T-helper 1 cell treated with Interleukin-12 subunit alpha and Interleukin-12 subunit beta and Interleukin-4 antibody, amounts not matched to agents 30 ng/mL and 1 ng/mL, for 36 hours (primary cell): Measurements from ENCODE around the gene MAPK8IP3. TPM values are rescaled to one million over a fixed set of nuclear protein-coding genes. Genes with fewer than 3 reads are reported as not detected.

ENCODE experiments used
- intact Hi-C: fragments of 100-400 bp; cut with micrococcal nuclease; formaldehyde crosslinking; loops from one replicate; pipeline ENCODE4 v1.15.1; 2024
- total RNA-seq: library from RNA; stranded (reverse); gene quantifications from 2 replicates; pipeline ENCODE4 v1.2.3, GENCODE V29; 2022

The MAPK8IP3 gene
- total RNA-seq, 1 donor from 2014 or later, result 122 TPM

GRCh38 chr16:1758923-1759322 is 52.9 kb downstream of the MAPK8IP3 start:
- intact Hi-C loops, result no loop called here

GRCh38 chr16:1759511-1759910 is 53.5 kb downstream of the MAPK8IP3 start:
- intact Hi-C loops, result no loop called here

- intact Hi-C loops, result no loop called here
Observed at GRCh38 chr16:1760911-1761310, 54.9 kb downstream of the MAPK8IP3 start.

GRCh38 chr16:1761751-1762150 is 55.8 kb downstream of the MAPK8IP3 start:
- intact Hi-C loops, result no loop called here

GRCh38 chr16:1762196-1762878 is 56.3 kb downstream of the MAPK8IP3 start:
- intact Hi-C loops, result no loop called here

- intact Hi-C loops, result no loop called here
Observed at GRCh38 chr16:1762879-1763520, 57.0 kb downstream of the MAPK8IP3 start.

- intact Hi-C loops, result no loop called here
Observed at GRCh38 chr16:1763521-1764511, 57.8 kb downstream of the MAPK8IP3 start.

- intact Hi-C loops, result no loop called here
Observed at GRCh38 chr16:1764971-1765370, 59.0 kb downstream of the MAPK8IP3 start.

- intact Hi-C loops, result no loop called here
Observed at GRCh38 chr16:1765826-1766225, 59.8 kb downstream of the MAPK8IP3 start.

- intact Hi-C loops, result no loop called here
Observed at GRCh38 chr16:1766231-1766630, 60.2 kb downstream of the MAPK8IP3 start.

- intact Hi-C loops, result no loop called here
Observed at GRCh38 chr16:1766701-1767100, 60.7 kb downstream of the MAPK8IP3 start.

- intact Hi-C loops, result no loop called here
Observed at GRCh38 chr16:1767116-1767994, 61.4 kb downstream of the MAPK8IP3 start.

- intact Hi-C loops, result no loop called here
Observed at GRCh38 chr16:1768061-1768766, 62.2 kb downstream of the MAPK8IP3 start.

GRCh38 chr16:1768767-1769401 is 62.9 kb downstream of the MAPK8IP3 start:
- intact Hi-C loops, result no loop called here

- intact Hi-C loops, result loop anchor here (5.0 to 10.0 kb wide), 4 partner anchors 235 to 903 kb away; partner anchors contain the start of gene TMEM204
Observed at GRCh38 chr16:1769402-1770300, 63.7 kb downstream of the MAPK8IP3 start.

GRCh38 chr16:1770328-1771187 is 64.6 kb downstream of the MAPK8IP3 start:
- intact Hi-C loops, result loop anchor here (1.0 to 10.0 kb wide), 6 partner anchors 63 to 902 kb away; partner anchors contain the start of genes TMEM204 and UQCC4

GRCh38 chr16:1771188-1771863 is 65.3 kb downstream of the MAPK8IP3 start, which contains the start of gene NME3:
TSS of gene NME3 (minus strand) at chr16:1771543. CDS start at chr16:1771534, 9 bp downstream.
- intact Hi-C loops, result loop anchor here (1.0 to 10.0 kb wide), 6 partner anchors 64 to 901 kb away; partner anchors contain the start of genes TMEM204 and UQCC4
